Umbilical cord (tissue), 2 donors: Measurements from ENCODE around the gene XPNPEP1. TPM values are rescaled to one million over a fixed set of nuclear protein-coding genes. Genes with fewer than 3 reads are reported as not detected.

Experiments used
- DNase-seq: peaks from one replicate; pipeline ENCODE4 v3.0.0-alpha.2; 2015; ENCODE audit warnings: low spot score
- total RNA-seq: library from RNA; depleted of rRNA; stranded (reverse); fragments of >200 nt; gene quantifications from one replicate; pipeline ENCODE4 v1.2.3, GENCODE V29; 2014; ENCODE audit warnings: low replicate concordance; ENCODE audit not compliant: insufficient read depth

XPNPEP1 gene
- total RNA-seq, 1 donor from 2014 or later, result 66.0 TPM

- DNase-seq, result no peak
Measured at GRCh38 chr10:109893386-109893785, 29.9 kb downstream of the XPNPEP1 start.

DNA sequence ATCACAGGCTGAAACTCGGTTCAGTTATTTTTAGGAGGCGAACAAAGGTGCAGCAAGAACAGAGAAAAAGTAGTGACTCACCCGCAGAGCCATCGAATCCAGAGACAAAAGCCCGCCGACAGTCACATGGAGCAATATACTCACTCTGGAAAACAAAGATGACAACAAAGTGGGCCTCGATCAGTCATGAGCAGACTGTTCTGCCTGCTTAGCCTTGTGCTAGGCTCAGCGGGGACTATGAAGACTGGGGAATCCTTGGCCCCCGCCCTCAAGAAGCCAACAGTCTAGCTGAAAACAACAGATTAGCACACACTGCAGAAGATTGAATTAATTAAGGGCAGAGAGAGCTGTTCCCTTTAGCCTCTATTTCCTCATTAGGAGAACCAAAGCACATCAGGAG, 30.4 kb downstream of the XPNPEP1 start:
- DNase-seq, result no peak

- no peak for DNase-seq
Measured at GRCh38 chr10:109892117-109892516, 31.2 kb downstream of the XPNPEP1 start.

- no peak for DNase-seq
Measured at GRCh38 chr10:109891105-109891504, 32.2 kb downstream of the XPNPEP1 start.

DNA sequence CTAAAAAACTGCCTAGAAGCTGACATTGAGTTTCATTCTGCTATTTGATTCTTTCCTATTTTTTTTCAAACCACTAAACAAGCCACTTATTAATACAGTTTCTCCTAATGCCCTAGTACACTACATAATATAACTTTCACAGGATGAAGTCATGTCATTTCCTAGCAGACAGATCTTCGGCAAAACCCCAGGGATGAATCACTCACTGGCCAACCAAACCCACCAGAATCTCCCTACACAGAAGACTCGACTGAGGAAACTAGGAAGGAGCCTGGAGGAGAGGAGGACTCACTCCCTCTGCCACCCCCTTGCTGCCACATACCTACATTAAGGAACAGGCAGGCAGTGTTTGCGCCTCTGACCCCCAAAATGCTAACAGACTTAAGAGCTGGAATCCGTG, 33.4 kb downstream of the XPNPEP1 start:
- DNase-seq, result peak; percentile 30

DNA sequence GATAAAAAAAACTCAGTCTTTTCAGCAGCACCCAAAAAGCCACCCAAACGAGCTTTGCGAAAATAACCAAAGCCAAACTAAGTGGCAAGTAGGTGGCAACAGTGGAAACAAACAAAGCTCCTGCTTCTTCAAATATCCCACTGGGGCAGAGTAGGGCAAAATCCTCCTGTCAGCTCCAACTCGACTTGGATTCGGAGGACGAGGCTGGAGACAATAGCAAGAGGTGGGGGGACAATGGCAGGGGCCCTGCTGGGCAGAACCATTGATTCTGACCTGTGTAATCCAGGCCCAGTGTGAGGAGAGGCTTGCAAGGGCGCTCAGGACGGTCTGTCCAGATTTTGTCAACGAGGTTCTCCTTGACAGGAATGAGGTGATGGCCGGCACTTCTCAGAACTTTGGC, 35.5 kb downstream of the XPNPEP1 start:
- DNase-seq, result no peak

- DNase-seq, result no peak
Measured at GRCh38 chr10:109887243-109887642, 36.1 kb downstream of the XPNPEP1 start.

- no peak for DNase-seq
Measured at GRCh38 chr10:109886781-109887140, 36.5 kb downstream of the XPNPEP1 start.

DNA sequence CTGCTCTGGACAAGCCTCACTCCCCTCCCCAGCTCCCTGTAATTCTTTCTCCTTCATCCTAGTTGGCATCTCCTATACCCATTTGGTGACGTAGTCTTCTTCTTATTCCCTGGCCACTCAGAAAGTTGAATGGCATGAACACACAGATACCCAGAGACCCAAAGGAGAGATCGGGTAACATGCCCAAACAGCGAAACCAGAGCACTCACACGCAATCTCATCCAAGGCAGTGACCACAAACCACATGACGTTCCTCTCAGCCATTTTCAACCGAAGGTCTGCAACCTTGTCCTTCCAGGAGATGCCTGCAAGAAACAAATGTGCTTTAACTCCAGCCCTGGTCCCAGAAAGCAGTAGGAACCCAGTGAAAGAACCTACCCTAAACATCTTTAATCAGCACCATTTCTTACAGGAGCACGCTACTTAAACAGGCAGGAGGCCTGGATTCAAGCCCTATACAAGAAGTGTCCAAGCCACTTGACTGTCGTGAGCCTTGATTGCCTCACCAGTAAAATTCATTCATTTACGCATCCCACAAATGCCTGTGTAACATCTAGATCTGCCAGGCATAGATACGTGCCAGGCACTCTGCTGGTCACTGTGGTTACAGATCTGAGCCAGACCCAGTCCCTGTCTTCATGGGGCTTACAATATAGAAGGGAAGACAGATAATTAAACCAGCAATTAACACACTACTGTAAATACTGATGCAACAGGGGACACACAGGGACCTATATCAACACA, 37.1 kb downstream of the XPNPEP1 start:
- DNase-seq, result no peak

DNA sequence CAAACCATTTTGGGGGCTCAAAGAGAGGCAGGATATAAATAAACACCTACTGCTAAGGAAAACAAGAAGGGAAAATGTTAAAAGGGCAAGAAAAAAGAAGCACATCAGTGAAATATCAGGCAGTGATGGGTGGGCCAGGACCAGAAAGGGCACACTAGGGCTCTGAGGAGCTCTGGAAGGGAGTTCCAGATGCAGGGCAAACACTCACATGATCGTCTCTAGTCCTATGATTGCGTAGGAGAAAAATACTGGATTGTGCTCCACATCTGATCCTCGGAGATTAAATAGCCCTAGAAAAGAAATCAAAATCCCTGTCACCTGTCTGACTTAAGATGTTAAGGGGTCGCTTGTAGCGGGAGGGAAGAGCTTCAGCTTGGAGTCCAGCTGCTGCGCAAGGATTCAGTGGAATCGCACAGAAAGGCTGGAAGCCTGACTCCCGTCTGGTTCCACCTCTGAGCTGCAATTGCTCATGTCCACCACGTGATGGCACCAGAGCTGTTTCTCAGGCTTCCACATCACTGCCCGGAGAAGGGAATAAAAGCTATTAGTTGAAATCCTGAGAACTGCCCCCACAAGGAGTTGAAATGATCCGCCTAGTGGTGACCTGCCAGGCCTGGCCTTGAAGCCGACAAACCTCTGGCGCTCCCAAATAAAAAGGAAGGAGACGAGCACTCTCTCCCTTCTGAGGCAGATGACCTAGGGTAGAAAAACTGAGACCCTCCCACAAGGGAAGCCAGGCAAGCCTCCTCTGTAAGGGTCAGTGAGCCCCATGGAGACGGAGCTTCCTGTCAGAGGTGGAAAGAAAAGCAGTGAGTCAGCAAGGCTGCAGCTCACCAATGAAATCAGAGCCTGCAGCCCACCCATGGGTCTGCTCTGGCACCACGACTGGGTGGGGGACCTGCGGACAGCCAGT, 39.2 kb downstream of the XPNPEP1 start:
- peak; percentile 88 for DNase-seq

GRCh38 chr10:109882251-109883057, 40.9 kb downstream of the XPNPEP1 start:
- DNase-seq, result no peak

DNA sequence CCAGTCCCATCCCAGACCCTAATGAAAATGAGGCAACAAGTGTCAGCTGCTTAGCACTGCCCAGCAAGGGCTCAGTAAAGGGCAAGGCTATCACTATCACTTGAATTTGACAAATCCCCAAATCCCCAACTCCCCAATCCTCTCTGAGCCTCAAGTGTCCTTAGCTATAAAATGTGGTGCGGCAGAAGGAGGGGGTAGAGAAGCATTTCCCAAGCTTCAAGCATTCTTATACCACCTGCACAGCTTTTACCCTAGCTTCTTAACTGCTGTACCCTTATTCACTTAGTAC, 41.6 kb downstream of the XPNPEP1 start:
- DNase-seq, result no peak

DNA sequence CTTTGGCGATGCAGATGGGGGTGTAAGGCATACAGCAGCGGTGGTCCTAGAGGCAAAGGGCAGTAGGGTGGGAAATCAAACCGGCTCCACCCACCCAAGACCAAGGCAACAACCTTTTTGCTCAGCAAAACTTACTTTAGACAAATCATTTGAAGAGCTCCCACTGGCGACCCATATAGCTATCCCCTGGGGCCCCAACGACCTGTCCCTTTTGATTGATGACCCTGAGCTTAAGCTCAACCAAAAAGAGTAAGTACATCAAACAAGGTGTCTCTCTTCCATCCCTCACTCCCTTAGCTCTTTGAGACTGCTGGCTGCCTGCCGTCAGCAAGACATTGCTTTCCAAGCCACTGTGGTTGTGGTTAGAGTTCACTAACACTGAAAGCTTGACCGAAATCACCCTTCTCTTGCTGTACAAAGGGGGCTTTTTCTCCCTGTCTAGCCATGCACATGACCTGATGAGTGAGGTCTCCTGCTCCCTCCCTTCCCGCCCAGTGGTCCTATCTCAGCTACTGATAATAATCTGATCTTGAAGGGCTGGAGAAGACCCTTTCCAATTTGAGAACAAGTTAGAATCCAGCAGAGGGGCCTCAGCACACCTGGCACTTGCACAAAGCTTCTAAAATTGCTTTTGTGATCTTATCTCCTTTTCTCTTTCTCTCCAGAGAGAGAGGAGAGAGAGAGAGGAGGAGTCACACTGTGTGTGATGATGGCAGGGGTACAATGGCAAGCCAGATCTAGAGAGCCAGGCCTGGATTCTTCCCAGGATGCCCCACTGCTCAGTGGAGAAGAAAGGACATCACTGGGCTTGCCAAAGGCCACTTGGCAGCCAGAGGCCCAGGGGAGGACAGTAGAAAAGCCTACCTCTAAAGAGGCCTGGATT, 42.2 kb downstream of the XPNPEP1 start:
- DNase-seq, result no peak

DNA sequence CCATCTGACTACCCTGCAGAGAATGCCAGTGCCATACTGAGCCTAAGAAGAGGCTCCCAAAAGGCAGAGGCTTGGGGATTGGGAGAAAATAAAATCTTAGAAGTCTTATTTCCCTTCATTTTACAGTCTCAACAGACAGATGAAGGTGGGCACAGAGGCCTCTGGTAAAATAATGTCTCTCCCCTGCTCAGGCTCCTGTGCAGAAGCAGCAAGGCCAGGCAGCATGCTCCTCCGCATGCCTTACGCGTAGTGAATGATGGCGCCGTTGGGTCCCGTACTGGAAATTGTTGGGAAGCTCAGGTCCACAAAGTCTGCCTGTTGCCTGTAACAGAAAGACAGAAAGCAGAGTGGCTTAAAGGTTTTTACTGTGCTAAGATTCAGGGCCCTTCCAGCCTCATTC, 45.8 kb downstream of the XPNPEP1 start:
- no peak for DNase-seq

DNA sequence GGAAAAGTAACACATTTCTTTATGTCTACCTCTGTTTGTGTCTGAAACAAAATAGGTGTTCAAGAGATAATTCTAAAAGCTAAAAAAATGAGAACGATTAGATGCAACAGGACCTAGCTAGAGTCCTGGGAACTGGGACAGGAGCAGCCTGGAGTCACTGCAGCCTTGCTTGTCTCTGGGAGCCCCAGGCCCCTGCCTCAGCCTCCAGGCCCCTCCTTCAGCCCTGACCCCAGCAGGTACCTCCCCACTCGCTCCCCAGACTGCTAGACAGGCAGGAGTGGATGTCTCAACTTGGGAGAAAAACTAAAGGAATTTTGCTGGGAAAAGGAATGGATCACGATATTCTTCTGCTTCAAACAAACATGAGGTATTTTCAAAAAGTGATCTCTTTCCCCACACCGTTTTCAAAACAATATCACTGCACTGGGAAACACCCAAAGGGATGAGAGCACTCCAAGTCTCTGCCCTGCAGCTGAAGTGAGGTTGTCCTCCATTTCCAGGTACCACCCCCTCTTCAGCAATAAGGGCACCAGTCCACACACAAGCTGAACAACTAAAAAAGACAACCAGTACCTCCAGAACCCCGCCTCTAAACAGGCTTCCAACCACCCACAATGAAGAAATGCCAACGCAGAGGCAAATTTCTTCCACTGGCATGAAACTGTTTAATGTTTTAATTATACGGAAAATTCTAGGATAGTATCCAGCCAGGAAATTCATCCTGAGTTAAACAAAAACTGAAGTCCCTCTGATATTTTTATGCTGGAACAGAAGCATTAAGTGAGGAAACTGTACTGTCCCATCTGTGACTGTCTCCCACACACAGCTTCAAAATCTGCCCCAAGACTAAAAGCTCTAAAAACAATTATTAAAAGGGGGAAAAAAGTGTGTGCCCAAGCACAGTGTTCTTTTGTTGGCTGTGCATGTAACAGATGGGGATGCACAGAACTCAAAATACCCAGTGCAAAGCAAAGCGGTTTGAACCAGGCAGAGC, 47.2 kb downstream of the XPNPEP1 start:
- no peak for DNase-seq

DNA sequence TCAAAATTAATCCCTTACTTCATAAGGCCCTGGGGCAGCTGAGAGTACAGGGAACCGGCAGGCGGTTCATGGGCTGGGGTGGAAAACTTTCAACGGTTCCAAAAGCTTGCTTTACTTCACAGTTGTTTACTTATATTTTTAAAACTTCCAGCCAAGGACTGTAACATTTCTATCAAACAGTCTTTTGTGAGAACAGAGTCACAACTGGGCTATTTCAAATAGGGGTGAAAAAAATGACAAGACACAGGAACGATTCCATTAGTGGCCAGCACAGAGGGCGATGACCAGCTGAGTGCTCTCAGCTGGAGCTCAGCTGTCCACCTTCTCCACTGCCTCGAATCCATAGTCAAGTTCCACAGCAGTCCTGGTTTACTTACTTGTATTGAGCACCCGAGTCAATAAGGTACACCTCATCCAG, 48.2 kb downstream of the XPNPEP1 start:
- no peak for DNase-seq

GRCh38 chr10:109871476-109871875, 51.8 kb downstream of the XPNPEP1 start:
- no peak for DNase-seq

DNA sequence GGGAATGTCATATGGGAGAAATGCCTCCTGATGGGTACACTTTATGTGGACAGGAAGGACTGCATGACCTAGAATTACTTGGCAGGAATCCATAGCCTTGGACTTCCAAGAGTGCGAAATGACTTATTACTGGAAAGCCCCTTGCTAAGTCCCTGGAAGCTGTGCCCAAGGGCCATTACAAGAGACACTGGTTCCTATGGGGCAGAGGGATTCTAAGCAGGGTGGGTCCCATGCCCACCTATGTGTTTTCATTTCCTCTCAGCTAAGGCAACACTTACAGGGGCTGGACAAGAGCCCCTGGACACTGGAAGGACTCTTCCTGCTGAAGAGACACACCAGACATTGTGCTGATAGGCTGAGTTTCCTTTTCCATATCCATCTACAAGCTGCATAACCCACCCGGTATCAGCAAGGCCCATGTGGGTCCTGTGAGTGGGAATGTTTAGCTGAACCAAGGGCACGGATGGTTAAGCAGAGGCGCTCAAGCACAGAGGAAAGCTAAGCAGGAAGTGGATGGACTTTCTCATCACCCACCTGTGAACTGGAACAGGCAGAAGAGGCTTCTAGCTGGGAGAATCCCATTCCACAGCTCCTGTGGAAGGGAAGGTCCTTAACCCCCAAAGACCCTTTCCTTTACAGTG, 56.2 kb downstream of the XPNPEP1 start:
- DNase-seq, result no peak

- DNase-seq, result no peak
Measured at GRCh38 chr10:109866168-109866994, 56.9 kb downstream of the XPNPEP1 start.
